Measurements from ENCODE around the gene SMARCD2. TPM values are rescaled to one million over a fixed set of nuclear protein-coding genes. Genes with fewer than 3 reads are reported as not detected.
"Not testable (repeated sequence)": the region's sequence is repeated elsewhere in the genome, so short reads cannot be mapped to it uniquely, and the experiment has no call there.

Gene SMARCD2
- total RNA-seq, 4 donors from 2014 or later: 124 to 193 (median 151) TPM

DNA sequence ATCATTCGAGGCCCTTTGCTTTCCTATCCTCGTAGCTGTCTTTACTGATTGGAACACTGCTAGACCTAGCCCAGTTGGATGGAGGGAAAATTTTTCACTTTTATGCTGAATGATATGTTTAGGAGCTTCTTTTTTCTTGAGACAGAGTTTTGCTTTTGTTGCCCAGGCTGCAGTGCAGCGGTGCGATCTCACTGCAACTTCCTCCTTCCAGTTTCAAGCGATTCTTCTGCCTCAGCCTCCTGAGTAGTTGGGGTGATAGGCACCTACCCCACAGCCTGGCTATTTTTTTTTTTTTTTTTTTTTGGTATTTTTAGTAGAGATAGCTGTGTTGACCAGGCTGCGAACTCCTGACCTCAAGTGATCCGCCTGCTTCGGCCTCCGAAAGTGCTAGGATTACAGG is 32.5 kb downstream of the SMARCD2 start:
- TF ChIP-seq, protein P1, sequence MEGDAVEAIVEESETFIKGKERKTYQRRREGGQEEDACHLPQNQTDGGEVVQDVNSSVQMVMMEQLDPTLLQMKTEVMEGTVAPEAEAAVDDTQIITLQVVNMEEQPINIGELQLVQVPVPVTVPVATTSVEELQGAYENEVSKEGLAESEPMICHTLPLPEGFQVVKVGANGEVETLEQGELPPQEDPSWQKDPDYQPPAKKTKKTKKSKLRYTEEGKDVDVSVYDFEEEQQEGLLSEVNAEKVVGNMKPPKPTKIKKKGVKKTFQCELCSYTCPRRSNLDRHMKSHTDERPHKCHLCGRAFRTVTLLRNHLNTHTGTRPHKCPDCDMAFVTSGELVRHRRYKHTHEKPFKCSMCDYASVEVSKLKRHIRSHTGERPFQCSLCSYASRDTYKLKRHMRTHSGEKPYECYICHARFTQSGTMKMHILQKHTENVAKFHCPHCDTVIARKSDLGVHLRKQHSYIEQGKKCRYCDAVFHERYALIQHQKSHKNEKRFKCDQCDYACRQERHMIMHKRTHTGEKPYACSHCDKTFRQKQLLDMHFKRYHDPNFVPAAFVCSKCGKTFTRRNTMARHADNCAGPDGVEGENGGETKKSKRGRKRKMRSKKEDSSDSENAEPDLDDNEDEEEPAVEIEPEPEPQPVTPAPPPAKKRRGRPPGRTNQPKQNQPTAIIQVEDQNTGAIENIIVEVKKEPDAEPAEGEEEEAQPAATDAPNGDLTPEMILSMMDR (IDR thresholded peaks at IDR 0.05): no peak
- TF ChIP-seq POLR2A (IDR thresholded peaks at IDR 0.05): no peak
- no peak for DNase-seq
- Histone ChIP-seq H3K27ac (no peak overlapping the region), H3K4me1 (no peaks in the 10 kb centered on the region), H3K27me3 (no peaks in the 10 kb centered on the region), H3K9me3 (no peaks in the 10 kb centered on the region), H3K36me3 (peaks cover 0 to 99% (median 0%) of the 10 kb centered on the region in 3 donors), H3K4me3 (no peak overlapping the region)

GRCh38 chr17:63805591-63805990 is 36.9 kb downstream of the SMARCD2 start:
- DNase-seq: no peak
- Histone ChIP-seq H3K36me3 (peaks cover 0 to 96% (median 0%) of the 10 kb centered on the region in 3 donors), H3K4me3 (no peak overlapping the region), H3K4me1 (no peaks in the 10 kb centered on the region), H3K27me3 (no peaks in the 10 kb centered on the region), H3K9me3 (no peaks in the 10 kb centered on the region), H3K27ac (no peak overlapping the region)
- no peak for TF ChIP-seq POLR2A (IDR thresholded peaks at IDR 0.05)
- TF ChIP-seq, protein P1 (IDR thresholded peaks at IDR 0.05): no peak

DNA sequence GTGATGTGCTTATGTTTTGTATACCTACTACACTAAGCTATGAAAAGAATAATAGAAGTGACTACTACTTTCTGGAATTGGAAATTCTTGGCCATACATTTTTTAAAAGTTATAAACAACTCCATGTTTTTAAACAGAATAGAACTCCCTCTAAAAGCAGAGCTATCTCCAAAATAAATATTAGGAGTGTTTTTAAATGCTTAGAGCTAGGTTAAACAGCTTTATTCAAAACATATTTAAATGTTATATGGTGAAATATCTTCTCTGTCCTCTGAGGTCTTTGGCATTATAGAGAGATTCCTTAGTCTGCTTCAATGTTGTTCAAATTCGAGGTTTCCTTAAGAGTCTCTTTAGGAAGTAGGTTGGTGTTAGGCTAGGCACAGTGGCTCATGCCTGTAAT is 38.2 kb downstream of the SMARCD2 start:
- H3K27me3 ChIP-seq: no peaks in the 10 kb centered on the region
- H3K36me3 ChIP-seq: peaks cover 0 to 96% (median 0%) of the 10 kb centered on the region in 3 donors

GRCh38 chr17:63800783-63801182 is 41.7 kb downstream of the SMARCD2 start:
- H3K27ac ChIP-seq: no peak overlapping the region
- H3K36me3 ChIP-seq: peaks cover 0 to 97% (median 0%) of the 10 kb centered on the region in 3 donors
- H3K27me3 ChIP-seq: no peaks in the 10 kb centered on the region
- DNase-seq: no peak
- TF ChIP-seq, protein P1 (IDR thresholded peaks at IDR 0.05): no peak
- no peak for TF ChIP-seq POLR2A (IDR thresholded peaks at IDR 0.05)
- no peaks in the 10 kb centered on the region for H3K4me1 ChIP-seq
- H3K4me3 ChIP-seq: no peak overlapping the region
- H3K9me3 ChIP-seq: no peaks in the 10 kb centered on the region

More for the DNA sequence above, 38.2 kb downstream of the SMARCD2 start:
- H3K27ac ChIP-seq: no peak overlapping the region
- TF ChIP-seq POLR2A (IDR thresholded peaks at IDR 0.05): no peak
- TF ChIP-seq, protein P1 (IDR thresholded peaks at IDR 0.05): no peak
- no peaks in the 10 kb centered on the region for H3K4me1 ChIP-seq
- no peak overlapping the region for H3K4me3 ChIP-seq
- H3K9me3 ChIP-seq: no peaks in the 10 kb centered on the region
- no peak for DNase-seq

DNA sequence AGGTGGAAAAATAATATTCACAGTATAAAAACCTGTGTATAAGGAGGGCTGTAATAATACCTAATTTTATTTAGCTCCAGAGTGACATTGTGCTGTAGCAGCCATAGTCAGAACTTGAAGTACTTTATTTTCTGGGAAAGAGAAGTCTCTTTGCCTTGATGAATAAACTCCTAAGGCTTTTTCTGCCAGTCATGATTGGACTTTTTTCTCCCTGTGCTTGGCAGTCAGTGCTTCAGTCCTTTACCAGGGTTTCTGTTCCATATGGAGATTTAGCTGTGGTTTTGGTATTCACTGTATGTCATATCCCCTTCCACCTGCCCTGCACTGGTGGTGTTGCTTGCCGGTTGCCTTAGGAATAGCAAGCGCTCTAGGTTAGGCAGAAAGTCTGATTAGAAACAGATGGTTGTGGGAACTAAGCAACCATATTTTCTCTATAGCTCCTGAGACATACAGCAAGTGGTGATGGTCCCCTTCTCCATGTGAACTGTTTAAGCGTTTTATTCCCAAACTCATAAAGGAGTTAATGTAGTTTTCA is 43.8 kb downstream of the SMARCD2 start:
- Histone ChIP-seq H3K4me3 (no peak overlapping the region), H3K36me3 (peaks cover 0 to 99% (median 0%) of the 10 kb centered on the region in 3 donors), H3K4me1 (no peaks in the 10 kb centered on the region), H3K27ac (no peak overlapping the region), H3K27me3 (no peaks in the 10 kb centered on the region), H3K9me3 (no peaks in the 10 kb centered on the region)
- TF ChIP-seq, protein P1 (IDR thresholded peaks at IDR 0.05): no peak
- no peak for TF ChIP-seq POLR2A (IDR thresholded peaks at IDR 0.05)
- DNase-seq: no peak

- peaks cover 0 to 100% (median 0%) of the 10 kb centered on the region in 3 donors for H3K36me3 ChIP-seq
- not testable (repeated sequence) for H3K27ac ChIP-seq, DNase-seq, H3K4me3 ChIP-seq, H3K27me3 ChIP-seq, H3K4me1 ChIP-seq, H3K9me3 ChIP-seq
These were observed 46.1 kb downstream of the SMARCD2 start for GRCh38 chr17:63796375-63796774.
